ENCODE data around the gene PDLIM5.

PDLIM5 gene

DNA sequence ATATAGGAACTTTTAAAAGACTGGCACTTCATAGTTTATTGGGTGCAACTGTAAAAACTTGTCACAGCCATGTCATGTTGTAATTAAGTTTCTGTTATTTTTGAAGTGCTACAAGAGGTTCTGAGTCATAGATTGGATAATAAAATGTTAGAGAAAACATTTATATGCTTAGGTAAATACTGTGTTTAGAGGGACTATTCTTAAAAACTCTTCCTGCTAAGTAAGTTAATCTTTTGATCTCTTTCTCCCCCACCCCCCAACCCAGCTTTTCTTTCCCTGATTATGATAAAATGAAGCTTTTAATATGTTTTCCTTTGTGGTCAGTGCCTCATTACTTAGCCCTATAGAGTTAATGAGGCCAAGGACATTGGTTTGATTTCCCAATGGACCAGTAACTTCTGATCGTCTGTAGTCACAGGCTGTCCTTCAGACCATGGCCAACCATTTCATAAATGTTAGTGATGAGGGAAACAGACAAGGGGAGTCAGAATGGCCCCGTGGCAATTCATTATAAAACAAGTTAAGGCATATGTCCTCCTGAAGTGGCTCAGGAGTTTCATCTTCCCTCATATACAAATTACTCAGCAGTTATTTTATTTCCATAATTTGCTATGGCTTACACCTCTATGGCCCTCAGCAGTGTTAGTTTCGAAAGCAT is 3.9 kb upstream of the PDLIM5 start (continued):
- TF ChIP-seq, protein P1, sequence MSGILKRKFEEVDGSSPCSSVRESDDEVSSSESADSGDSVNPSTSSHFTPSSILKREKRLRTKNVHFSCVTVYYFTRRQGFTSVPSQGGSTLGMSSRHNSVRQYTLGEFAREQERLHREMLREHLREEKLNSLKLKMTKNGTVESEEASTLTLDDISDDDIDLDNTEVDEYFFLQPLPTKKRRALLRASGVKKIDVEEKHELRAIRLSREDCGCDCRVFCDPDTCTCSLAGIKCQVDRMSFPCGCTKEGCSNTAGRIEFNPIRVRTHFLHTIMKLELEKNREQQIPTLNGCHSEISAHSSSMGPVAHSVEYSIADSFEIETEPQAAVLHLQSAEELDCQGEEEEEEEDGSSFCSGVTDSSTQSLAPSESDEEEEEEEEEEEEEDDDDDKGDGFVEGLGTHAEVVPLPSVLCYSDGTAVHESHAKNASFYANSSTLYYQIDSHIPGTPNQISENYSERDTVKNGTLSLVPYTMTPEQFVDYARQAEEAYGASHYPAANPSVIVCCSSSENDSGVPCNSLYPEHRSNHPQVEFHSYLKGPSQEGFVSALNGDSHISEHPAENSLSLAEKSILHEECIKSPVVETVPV (CRISPR knock-in tag; IDR thresholded peaks at IDR 0.05), result no peak
- no peak for TF ChIP-seq ISL1 (CRISPR knock-in tag; IDR thresholded peaks at IDR 0.05)
- TF ChIP-seq ZNF565 (CRISPR knock-in tag; conservative IDR thresholded peaks at IDR 0.05; ENCODE audit: low read depth), result no peak
- no peak for TF ChIP-seq ZFP3 (CRISPR knock-in tag; IDR thresholded peaks at IDR 0.05)
- TF ChIP-seq TOX (CRISPR knock-in tag; IDR thresholded peaks at IDR 0.05; ENCODE audit: borderline replicate concordance), result no peak
- no peak for TF ChIP-seq GLIS3 (CRISPR knock-in tag; IDR thresholded peaks at IDR 0.05)

DNA sequence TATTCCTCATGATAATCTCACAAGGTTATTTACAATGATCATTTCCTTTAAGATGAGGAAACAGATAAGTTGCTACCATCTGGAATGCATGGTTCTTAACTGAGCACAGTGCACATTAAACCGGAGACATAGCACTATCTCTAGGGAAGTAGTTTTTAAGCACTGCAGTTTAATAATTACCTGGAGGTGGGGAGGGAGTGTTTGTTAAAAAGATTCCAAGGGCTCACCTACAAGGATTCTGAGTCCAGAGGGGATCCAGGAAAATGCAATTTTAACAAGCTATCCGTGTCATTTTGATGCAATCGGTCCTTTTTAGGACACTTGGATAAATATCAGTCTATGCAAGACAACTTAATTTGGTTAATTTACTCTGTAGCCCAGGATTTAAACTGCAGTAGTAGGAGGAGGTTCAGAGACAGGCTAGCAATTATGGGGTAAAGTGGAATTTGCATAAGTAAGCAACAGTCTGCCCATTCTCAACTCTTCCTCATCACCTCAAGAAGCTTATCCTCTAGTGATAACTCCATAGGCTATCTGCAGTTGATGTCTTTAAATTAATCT is 2.8 kb upstream of the PDLIM5 start:
- TF ChIP-seq ESRRG (CRISPR knock-in tag; IDR thresholded peaks at IDR 0.05) (no peak), ZFP3 (CRISPR knock-in tag; IDR thresholded peaks at IDR 0.05) (no peak), SNAI2 (CRISPR knock-in tag; IDR thresholded peaks at IDR 0.05) (no peak), PPARA (CRISPR knock-in tag; IDR thresholded peaks at IDR 0.05; ENCODE audit: borderline replicate concordance) (no peak), ZNF565 (CRISPR knock-in tag; conservative IDR thresholded peaks at IDR 0.05; ENCODE audit: low read depth) (no peak), ZC3H10 (CRISPR knock-in tag; IDR thresholded peaks at IDR 0.05) (no peak), ARNTL (CRISPR knock-in tag; IDR thresholded peaks at IDR 0.05; ENCODE audit: borderline replicate concordance, low read depth) (no peak), CSDC2 (CRISPR knock-in tag; IDR thresholded peaks at IDR 0.05) (no peak), ZNF8 (CRISPR knock-in tag; IDR thresholded peaks at IDR 0.05) (no peak), BACH2 (CRISPR knock-in tag; IDR thresholded peaks at IDR 0.05; ENCODE audit: borderline replicate concordance) (no peak), RARB (CRISPR knock-in tag; IDR thresholded peaks at IDR 0.05) (no peak), TCF4 (CRISPR knock-in tag; IDR thresholded peaks at IDR 0.05; ENCODE audit: borderline replicate concordance) (no peak; the same call in 1 of the 2 replicates), OSR1 (CRISPR knock-in tag; IDR thresholded peaks at IDR 0.05) (no peak)
- TF ChIP-seq, protein P2, sequence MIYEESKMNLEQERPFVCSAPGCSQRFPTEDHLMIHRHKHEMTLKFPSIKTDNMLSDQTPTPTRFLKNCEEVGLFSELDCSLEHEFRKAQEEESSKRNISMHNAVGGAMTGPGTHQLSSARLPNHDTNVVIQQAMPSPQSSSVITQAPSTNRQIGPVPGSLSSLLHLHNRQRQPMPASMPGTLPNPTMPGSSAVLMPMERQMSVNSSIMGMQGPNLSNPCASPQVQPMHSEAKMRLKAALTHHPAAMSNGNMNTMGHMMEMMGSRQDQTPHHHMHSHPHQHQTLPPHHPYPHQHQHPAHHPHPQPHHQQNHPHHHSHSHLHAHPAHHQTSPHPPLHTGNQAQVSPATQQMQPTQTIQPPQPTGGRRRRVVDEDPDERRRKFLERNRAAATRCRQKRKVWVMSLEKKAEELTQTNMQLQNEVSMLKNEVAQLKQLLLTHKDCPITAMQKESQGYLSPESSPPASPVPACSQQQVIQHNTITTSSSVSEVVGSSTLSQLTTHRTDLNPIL (CRISPR knock-in tag; IDR thresholded peaks at IDR 0.05; ENCODE audit: low read depth), result no peak
- TF ChIP-seq, protein P3, sequence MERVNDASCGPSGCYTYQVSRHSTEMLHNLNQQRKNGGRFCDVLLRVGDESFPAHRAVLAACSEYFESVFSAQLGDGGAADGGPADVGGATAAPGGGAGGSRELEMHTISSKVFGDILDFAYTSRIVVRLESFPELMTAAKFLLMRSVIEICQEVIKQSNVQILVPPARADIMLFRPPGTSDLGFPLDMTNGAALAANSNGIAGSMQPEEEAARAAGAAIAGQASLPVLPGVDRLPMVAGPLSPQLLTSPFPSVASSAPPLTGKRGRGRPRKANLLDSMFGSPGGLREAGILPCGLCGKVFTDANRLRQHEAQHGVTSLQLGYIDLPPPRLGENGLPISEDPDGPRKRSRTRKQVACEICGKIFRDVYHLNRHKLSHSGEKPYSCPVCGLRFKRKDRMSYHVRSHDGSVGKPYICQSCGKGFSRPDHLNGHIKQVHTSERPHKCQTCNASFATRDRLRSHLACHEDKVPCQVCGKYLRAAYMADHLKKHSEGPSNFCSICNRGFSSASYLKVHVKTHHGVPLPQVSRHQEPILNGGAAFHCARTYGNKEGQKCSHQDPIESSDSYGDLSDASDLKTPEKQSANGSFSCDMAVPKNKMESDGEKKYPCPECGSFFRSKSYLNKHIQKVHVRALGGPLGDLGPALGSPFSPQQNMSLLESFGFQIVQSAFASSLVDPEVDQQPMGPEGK (CRISPR knock-in tag; IDR thresholded peaks at IDR 0.05; ENCODE audit: borderline replicate concordance), result no peak
- TF ChIP-seq, protein P4, sequence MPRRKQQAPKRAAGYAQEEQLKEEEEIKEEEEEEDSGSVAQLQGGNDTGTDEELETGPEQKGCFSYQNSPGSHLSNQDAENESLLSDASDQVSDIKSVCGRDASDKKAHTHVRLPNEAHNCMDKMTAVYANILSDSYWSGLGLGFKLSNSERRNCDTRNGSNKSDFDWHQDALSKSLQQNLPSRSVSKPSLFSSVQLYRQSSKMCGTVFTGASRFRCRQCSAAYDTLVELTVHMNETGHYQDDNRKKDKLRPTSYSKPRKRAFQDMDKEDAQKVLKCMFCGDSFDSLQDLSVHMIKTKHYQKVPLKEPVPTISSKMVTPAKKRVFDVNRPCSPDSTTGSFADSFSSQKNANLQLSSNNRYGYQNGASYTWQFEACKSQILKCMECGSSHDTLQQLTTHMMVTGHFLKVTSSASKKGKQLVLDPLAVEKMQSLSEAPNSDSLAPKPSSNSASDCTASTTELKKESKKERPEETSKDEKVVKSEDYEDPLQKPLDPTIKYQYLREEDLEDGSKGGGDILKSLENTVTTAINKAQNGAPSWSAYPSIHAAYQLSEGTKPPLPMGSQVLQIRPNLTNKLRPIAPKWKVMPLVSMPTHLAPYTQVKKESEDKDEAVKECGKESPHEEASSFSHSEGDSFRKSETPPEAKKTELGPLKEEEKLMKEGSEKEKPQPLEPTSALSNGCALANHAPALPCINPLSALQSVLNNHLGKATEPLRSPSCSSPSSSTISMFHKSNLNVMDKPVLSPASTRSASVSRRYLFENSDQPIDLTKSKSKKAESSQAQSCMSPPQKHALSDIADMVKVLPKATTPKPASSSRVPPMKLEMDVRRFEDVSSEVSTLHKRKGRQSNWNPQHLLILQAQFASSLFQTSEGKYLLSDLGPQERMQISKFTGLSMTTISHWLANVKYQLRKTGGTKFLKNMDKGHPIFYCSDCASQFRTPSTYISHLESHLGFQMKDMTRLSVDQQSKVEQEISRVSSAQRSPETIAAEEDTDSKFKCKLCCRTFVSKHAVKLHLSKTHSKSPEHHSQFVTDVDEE (CRISPR knock-in tag; IDR thresholded peaks at IDR 0.05), result no peak
- TF ChIP-seq, protein P5, sequence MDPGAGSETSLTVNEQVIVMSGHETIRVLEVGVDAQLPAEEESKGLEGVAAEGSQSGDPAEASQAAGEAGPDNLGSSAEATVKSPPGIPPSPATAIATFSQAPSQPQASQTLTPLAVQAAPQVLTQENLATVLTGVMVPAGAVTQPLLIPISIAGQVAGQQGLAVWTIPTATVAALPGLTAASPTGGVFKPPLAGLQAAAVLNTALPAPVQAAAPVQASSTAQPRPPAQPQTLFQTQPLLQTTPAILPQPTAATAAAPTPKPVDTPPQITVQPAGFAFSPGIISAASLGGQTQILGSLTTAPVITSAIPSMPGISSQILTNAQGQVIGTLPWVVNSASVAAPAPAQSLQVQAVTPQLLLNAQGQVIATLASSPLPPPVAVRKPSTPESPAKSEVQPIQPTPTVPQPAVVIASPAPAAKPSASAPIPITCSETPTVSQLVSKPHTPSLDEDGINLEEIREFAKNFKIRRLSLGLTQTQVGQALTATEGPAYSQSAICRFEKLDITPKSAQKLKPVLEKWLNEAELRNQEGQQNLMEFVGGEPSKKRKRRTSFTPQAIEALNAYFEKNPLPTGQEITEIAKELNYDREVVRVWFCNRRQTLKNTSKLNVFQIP (CRISPR knock-in tag; IDR thresholded peaks at IDR 0.05; ENCODE audit: borderline replicate concordance, low read depth), result no peak
- TF ChIP-seq, protein P1 (CRISPR knock-in tag; IDR thresholded peaks at IDR 0.05), result no peak
- ATAC-seq, result no peak

Data from SK-N-SH treated with all-trans-retinoic acid at 6 μM for 48 hours (cell line).